ENCODE data around the gene MT1H.
"Not testable (repeated sequence)": the region's sequence is repeated elsewhere in the genome, so short reads cannot be mapped to it uniquely, and the experiment has no call there.

Gene MT1H

DNA sequence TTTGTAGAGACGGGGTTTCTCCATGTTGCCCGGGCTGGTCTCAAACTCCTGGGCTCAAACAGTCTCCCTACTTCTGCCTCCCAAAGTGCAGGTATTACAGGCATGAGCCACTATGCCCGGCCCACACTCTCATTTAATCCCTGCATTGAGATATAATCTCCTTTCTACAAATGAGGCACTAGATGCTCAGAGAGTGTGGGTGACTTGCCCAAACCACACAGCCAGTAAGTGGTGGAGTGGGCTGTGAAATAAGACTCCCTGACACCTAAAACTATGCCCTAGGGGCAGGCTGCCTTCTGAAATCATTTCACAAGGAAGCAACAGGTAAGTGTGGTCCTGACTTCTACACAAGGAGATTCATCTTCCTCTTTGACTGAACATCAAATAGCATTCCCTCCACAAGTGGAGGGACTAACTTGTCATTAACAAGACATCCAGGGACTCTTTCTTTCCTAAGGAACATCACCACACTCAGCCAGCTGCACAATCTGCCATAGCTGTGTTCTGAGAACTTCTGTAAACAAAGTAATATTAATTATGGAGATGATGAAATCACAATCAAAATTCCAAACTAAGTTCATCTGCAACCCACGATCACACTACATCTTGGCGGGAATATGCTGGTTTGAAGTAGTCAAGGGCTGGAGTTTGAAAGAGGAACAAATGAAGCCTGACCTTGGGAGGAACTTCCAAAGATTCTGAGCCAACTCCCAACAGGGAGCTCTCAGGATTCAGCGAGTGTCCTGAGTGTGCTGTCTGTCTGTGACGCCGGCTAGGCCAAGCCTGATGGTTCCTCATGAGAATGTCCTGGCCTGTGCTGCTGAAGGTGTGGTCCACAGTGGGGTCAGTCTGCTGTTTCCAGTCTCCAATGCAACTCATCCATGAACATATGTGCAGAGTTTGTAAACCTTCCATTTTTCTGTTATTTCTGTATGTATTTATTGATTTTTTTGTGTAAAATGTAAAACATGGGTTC lies 4.0 kb upstream of the MT1H start:
- not testable (repeated sequence) for H3K4me3 Mint-ChIP-seq

GRCh38 chr16:56667581-56668571 lies 1.7 kb upstream of the MT1H start, which contains the start of gene MT1G:
Gene MT1G (minus strand): TSS chr16:56668065. CDS start chr16:56667993, 72 bp downstream.
- H3K4me3 Mint-ChIP-seq: peak within 1 kb of the TSS; percentile 14 to 62
- DNase-seq (no peak), ATAC-seq (replicated peaks) (peak; percentile 53 to 56)
- no peaks in the 10 kb centered on the region for H3K9me3 Mint-ChIP-seq
- H3K4me1 Mint-ChIP-seq: peaks cover 10 to 24% of the 10 kb centered on the region in 2 donors
- H3K36me3 Mint-ChIP-seq: no peaks in the 10 kb centered on the region
- H3K27me3 Mint-ChIP-seq: peaks cover 84 to 85% of the 10 kb centered on the region in 2 donors
- H3K27ac Mint-ChIP-seq: no peak within 1 kb of the TSS

More for the DNA sequence above, 4.0 kb upstream of the MT1H start:
- not testable (repeated sequence) for ATAC-seq (replicated peaks); H3K9me3 Mint-ChIP-seq; H3K36me3 Mint-ChIP-seq; H3K27ac Mint-ChIP-seq; DNase-seq
- peaks cover 17 to 31% of the 10 kb centered on the region in 2 donors for H3K4me1 Mint-ChIP-seq
- H3K27me3 Mint-ChIP-seq: peaks cover 81 to 85% of the 10 kb centered on the region in 2 donors

- no peak for ATAC-seq (replicated peaks)
- H3K9me3 Mint-ChIP-seq: no peaks in the 10 kb centered on the region
- no peak overlapping the region for H3K27ac Mint-ChIP-seq
- H3K4me3 Mint-ChIP-seq: peak overlapping the region in 1 of 2 donors; percentile 55
- peaks cover 82 to 90% of the 10 kb centered on the region in 2 donors for H3K27me3 Mint-ChIP-seq
- no peaks in the 10 kb centered on the region for H3K36me3 Mint-ChIP-seq
- DNase-seq: no peak
- H3K4me1 Mint-ChIP-seq: peaks cover 8 to 18% of the 10 kb centered on the region in 2 donors
Observed at GRCh38 chr16:56669840-56670619, 416 bp downstream of the MT1H start.

GRCh38 chr16:56670620-56670934 lies 963 bp downstream of the MT1H start:
- no peaks in the 10 kb centered on the region for H3K36me3 Mint-ChIP-seq
- peaks cover 82 to 90% of the 10 kb centered on the region in 2 donors for H3K27me3 Mint-ChIP-seq
- DNase-seq: no peak
- H3K4me3 Mint-ChIP-seq: no peak overlapping the region
- no peaks in the 10 kb centered on the region for H3K9me3 Mint-ChIP-seq
- peaks cover 11 to 23% of the 10 kb centered on the region in 2 donors for H3K4me1 Mint-ChIP-seq
- ATAC-seq (replicated peaks): no peak
- H3K27ac Mint-ChIP-seq: no peak overlapping the region

DNA sequence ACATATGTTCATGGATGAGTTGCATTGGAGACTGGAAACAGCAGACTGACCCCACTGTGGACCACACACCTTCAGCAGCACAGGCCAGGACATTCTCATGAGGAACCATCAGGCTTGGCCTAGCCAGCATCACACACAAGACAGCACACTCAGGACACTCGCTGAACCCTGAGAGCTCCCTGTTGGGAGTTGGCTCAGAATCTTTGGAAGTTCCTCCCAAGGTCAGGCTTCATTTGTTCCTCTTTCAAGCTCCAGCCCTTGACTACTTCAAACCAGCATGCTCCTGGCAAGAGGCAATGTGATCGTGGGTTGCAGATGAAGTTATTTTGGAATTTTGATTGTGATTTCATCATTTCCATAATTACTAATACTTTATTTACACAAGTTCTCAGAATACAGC lies 2.1 kb downstream of the MT1H start:
- ATAC-seq (replicated peaks); DNase-seq; H3K4me3 Mint-ChIP-seq; H3K36me3 Mint-ChIP-seq; H3K27ac Mint-ChIP-seq; H3K9me3 Mint-ChIP-seq: not testable (repeated sequence)
- peaks cover 13 to 33% of the 10 kb centered on the region in 2 donors for H3K4me1 Mint-ChIP-seq
- H3K27me3 Mint-ChIP-seq: peaks cover 86 to 94% of the 10 kb centered on the region in 2 donors

DNA sequence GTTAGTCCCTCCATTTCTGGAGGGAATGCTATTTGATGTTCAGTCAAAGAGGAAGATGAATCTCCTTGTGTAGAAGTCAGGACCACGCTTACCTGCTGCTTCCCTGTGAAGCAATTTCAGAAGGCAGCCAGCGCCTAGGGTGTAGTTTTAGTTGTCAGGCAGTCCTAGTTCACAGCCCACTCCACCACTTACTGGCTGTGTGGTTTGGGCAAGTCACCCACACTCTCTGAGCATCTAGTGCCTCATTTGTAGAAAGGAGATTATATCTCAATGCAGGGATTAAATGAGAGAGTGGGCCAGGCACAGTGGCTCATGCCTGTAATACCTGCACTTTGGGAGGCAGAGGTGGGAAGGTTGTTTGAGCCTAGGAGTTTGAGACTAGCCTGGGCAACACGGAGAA lies 2.6 kb downstream of the MT1H start:
- Mint-ChIP-seq H3K4me1 (peaks cover 13 to 33% of the 10 kb centered on the region in 2 donors), H3K27me3 (peaks cover 85 to 97% of the 10 kb centered on the region in 2 donors)
- not testable (repeated sequence) for H3K4me3 Mint-ChIP-seq; H3K9me3 Mint-ChIP-seq; H3K27ac Mint-ChIP-seq; H3K36me3 Mint-ChIP-seq; ATAC-seq (replicated peaks); DNase-seq

DNA sequence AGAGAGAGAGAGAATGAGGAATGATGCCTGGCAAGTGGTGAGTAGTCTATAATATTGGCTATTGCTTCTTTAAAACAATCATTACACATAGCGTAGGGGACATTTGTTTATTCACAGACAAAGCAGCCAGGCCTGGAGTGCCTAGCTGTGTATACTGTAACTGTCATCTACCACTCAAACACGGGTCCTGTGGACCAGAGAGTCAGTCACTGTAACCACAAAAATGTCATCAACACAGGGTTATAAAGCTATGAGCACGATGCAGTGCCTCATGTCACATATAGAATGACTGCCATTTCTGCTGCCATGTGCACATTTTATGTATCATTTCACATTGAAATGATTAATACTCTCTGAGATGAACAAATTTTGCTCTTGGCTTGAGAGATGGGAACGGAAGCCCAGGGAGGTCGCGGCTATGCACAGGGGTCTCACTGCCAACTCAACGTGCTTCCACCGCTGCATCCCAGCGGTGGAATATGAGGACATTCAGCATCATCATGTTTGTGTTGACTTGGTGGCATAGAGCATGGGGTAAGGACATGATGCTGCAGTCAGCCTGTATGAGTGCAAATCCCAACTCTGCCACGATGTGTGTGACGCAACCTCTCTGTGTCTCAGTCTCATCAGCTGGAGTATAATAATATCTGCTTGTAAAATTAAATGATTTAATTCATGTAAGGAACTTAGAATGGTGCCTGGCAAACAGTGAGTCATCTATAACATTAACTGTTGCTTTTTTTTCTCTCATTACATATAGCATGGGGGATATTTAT lies 3.3 kb downstream of the MT1H start:
- no peaks in the 10 kb centered on the region for H3K9me3 Mint-ChIP-seq
- H3K4me3 Mint-ChIP-seq: no peak overlapping the region
- ATAC-seq (replicated peaks) (no peak), DNase-seq (no peak)
- no peak overlapping the region for H3K27ac Mint-ChIP-seq
- H3K36me3 Mint-ChIP-seq: no peaks in the 10 kb centered on the region
- H3K4me1 Mint-ChIP-seq: peaks cover 13 to 33% of the 10 kb centered on the region in 2 donors
- H3K27me3 Mint-ChIP-seq: peaks cover 81 to 98% of the 10 kb centered on the region in 2 donors

GRCh38 chr16:56673921-56674320 lies 4.3 kb downstream of the MT1H start:
- Mint-ChIP-seq H3K27me3 (peaks cover 76 to 88% of the 10 kb centered on the region in 2 donors), H3K4me1 (peaks cover 10 to 26% of the 10 kb centered on the region in 2 donors), H3K36me3 (no peaks in the 10 kb centered on the region), H3K9me3 (no peaks in the 10 kb centered on the region), H3K4me3 (no peak overlapping the region), H3K27ac (no peak overlapping the region)
- DNase-seq (no peak), ATAC-seq (replicated peaks) (peak; percentile 59 to 66)

DNA sequence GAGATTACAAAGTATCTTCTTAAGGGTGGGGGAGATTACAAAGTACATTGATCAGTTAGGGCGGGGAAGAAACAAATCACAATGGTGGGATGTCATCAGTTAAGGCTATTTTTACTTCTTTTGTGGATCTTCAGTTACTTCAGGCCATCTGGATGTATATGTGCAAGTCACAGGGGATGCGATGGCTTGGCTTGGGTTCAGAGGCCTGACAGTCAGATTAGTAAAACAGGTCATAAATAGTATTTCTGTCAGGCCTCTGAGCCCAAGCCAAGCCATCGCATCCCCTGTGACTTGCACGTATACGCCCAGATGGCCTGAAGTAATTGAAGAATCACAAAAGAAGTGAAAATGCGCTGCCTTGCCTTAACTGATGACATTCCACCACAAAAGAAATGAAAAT lies 5.0 kb downstream of the MT1H start:
- Mint-ChIP-seq H3K27me3 (peaks cover 69 to 81% of the 10 kb centered on the region in 2 donors), H3K27ac (peak overlapping the region; percentile 21), H3K4me1 (peaks cover 10 to 20% of the 10 kb centered on the region in 2 donors)
- H3K36me3 Mint-ChIP-seq; ATAC-seq (replicated peaks); H3K4me3 Mint-ChIP-seq; DNase-seq; H3K9me3 Mint-ChIP-seq: not testable (repeated sequence)

- Mint-ChIP-seq H3K27me3 (peaks cover 57 to 70% of the 10 kb centered on the region in 2 donors), H3K27ac (no peak overlapping the region), H3K36me3 (no peaks in the 10 kb centered on the region), H3K4me3 (peak overlapping the region; percentile 56 to 71), H3K4me1 (peaks cover 7 to 15% of the 10 kb centered on the region in 2 donors), H3K9me3 (no peaks in the 10 kb centered on the region)
- DNase-seq: no peak
- ATAC-seq (replicated peaks): peak; percentile 32 to 50
Observed at GRCh38 chr16:56675685-56676210, 6.1 kb downstream of the MT1H start.

GRCh38 chr16:56677474-56677873 lies 7.9 kb downstream of the MT1H start:
- H3K4me1 Mint-ChIP-seq: peaks cover 13 to 18% of the 10 kb centered on the region in 2 donors
- H3K27me3 Mint-ChIP-seq: peaks cover 45 to 54% of the 10 kb centered on the region in 2 donors
- no peak overlapping the region for H3K27ac Mint-ChIP-seq
- no peak overlapping the region for H3K4me3 Mint-ChIP-seq
- DNase-seq (no peak), ATAC-seq (replicated peaks) (no peak)
- no peaks in the 10 kb centered on the region for H3K9me3 Mint-ChIP-seq
- no peaks in the 10 kb centered on the region for H3K36me3 Mint-ChIP-seq

- ATAC-seq (replicated peaks) (no peak), DNase-seq (no peak)
- no peaks in the 10 kb centered on the region for H3K9me3 Mint-ChIP-seq
- H3K36me3 Mint-ChIP-seq: peaks cover 2% of the 10 kb centered on the region in 2 donors
- H3K4me1 Mint-ChIP-seq: peaks cover 17 to 30% of the 10 kb centered on the region in 2 donors
- no peak overlapping the region for H3K27ac Mint-ChIP-seq
- peaks cover 37% of the 10 kb centered on the region in 2 donors for H3K27me3 Mint-ChIP-seq
- no peak overlapping the region for H3K4me3 Mint-ChIP-seq
Observed at GRCh38 chr16:56679078-56679730, 9.6 kb downstream of the MT1H start.

All from stimulated activated naive B cell treated with anti-CD40 and anti-IgM and Interleukin-4, amounts not matched to agents 10 μg/mL and 1 μg/mL and 100 μg/mL, for 72 hours (primary cell).